ENCODE results near the gene TBCD. TPM values are rescaled to one million over a fixed set of nuclear protein-coding genes. Genes with fewer than 3 reads are reported as not detected.

Gene TBCD
- total RNA-seq, 1 donor from 2014 or later, result 118 TPM

DNA sequence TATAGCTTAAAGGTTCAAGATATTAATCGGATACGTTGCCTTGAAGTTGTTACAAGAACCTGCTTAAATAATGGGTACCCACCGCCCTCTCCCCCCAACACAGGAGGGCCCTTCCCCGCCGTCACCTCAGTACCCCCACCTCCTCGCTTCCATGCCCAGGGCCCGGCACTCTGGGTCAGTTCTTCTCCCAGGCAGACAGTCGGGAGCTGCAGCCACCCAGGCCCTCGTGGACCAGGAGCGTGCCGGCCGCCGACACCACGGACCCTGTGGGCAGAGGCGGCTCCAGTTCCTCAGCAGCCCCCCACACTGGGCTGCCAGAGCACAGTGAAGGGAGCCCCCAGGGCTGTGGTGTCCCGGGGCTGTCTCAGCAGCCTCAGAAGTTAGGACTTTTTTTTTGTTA is 168.8 kb downstream of the TBCD start:
- Mint-ChIP-seq H3K9me3 (ENCODE audit: unreplicated experiment) (peaks cover 4% of the 10 kb centered on the region), H3K27me3 (ENCODE audit: unreplicated experiment) (peaks cover 2% of the 10 kb centered on the region), H3K4me1 (ENCODE audit: low read depth, unreplicated experiment) (peaks cover 4% of the 10 kb centered on the region), H3K36me3 (ENCODE audit: unreplicated experiment) (no peaks in the 10 kb centered on the region), H3K4me3 (ENCODE audit: unreplicated experiment) (no peak overlapping the region), H3K27ac (ENCODE audit: unreplicated experiment) (no peak overlapping the region)
- TF ChIP-seq, protein P1, sequence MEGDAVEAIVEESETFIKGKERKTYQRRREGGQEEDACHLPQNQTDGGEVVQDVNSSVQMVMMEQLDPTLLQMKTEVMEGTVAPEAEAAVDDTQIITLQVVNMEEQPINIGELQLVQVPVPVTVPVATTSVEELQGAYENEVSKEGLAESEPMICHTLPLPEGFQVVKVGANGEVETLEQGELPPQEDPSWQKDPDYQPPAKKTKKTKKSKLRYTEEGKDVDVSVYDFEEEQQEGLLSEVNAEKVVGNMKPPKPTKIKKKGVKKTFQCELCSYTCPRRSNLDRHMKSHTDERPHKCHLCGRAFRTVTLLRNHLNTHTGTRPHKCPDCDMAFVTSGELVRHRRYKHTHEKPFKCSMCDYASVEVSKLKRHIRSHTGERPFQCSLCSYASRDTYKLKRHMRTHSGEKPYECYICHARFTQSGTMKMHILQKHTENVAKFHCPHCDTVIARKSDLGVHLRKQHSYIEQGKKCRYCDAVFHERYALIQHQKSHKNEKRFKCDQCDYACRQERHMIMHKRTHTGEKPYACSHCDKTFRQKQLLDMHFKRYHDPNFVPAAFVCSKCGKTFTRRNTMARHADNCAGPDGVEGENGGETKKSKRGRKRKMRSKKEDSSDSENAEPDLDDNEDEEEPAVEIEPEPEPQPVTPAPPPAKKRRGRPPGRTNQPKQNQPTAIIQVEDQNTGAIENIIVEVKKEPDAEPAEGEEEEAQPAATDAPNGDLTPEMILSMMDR (IDR thresholded peaks at IDR 0.05; ENCODE audit: partially characterized antibody, unreplicated experiment), result no peak
- DNase-seq, result no peak

DNA sequence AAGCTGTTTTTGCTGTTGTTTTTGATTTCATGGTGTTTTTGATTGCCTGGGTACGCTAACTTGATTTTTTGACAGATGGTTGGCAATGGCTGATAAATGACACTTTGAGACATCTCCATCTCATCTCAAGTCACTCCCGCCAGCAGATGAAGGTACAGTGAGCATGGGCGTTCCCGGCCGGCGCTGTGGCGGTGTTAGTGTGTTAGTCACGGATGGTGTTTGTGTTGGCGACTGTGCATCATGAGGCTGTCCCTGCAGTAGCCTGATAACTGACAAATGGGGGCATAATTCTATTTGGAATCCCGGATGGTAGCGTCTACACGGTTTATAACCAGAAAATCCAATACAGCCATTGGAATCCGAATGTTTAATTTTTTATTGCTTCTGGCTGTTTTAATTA is 169.6 kb downstream of the TBCD start:
- Mint-ChIP-seq H3K27ac (ENCODE audit: unreplicated experiment) (no peak overlapping the region), H3K4me3 (ENCODE audit: unreplicated experiment) (no peak overlapping the region), H3K4me1 (ENCODE audit: low read depth, unreplicated experiment) (peaks cover 2% of the 10 kb centered on the region), H3K27me3 (ENCODE audit: unreplicated experiment) (peaks cover 2% of the 10 kb centered on the region), H3K36me3 (ENCODE audit: unreplicated experiment) (peaks cover 3% of the 10 kb centered on the region), H3K9me3 (ENCODE audit: unreplicated experiment) (peaks cover 4% of the 10 kb centered on the region)
- no peak for DNase-seq
- TF ChIP-seq, protein P1 (IDR thresholded peaks at IDR 0.05; ENCODE audit: partially characterized antibody, unreplicated experiment), result no peak

DNA sequence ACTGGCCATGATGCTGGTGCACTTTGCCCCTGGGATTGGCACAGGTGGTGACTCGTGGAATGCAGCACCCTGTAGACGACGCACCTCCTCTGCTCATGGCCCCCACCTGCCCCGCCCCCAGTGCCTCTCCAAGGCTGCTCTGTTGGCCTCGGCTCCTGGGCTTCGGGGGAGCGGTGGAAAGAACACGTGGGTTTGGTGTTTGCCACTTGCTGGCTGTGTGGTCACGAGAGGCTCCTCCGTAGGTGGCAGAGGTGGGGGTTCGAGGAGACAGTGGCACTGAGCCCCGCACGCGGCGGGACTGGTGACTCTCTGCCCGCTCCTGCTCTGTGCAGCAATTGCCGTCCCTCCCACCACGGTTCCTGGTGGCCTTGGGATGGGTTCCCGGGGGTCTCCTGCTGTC is 170.8 kb downstream of the TBCD start:
- no peak for DNase-seq
- TF ChIP-seq, protein P1 (IDR thresholded peaks at IDR 0.05; ENCODE audit: partially characterized antibody, unreplicated experiment), result no peak
- Mint-ChIP-seq H3K4me3 (ENCODE audit: unreplicated experiment) (no peak overlapping the region), H3K9me3 (ENCODE audit: unreplicated experiment) (peaks cover 4% of the 10 kb centered on the region), H3K36me3 (ENCODE audit: unreplicated experiment) (peaks cover 6% of the 10 kb centered on the region), H3K4me1 (ENCODE audit: low read depth, unreplicated experiment) (peaks cover 2% of the 10 kb centered on the region), H3K27ac (ENCODE audit: unreplicated experiment) (no peak overlapping the region), H3K27me3 (ENCODE audit: unreplicated experiment) (peaks cover 2% of the 10 kb centered on the region)

DNA sequence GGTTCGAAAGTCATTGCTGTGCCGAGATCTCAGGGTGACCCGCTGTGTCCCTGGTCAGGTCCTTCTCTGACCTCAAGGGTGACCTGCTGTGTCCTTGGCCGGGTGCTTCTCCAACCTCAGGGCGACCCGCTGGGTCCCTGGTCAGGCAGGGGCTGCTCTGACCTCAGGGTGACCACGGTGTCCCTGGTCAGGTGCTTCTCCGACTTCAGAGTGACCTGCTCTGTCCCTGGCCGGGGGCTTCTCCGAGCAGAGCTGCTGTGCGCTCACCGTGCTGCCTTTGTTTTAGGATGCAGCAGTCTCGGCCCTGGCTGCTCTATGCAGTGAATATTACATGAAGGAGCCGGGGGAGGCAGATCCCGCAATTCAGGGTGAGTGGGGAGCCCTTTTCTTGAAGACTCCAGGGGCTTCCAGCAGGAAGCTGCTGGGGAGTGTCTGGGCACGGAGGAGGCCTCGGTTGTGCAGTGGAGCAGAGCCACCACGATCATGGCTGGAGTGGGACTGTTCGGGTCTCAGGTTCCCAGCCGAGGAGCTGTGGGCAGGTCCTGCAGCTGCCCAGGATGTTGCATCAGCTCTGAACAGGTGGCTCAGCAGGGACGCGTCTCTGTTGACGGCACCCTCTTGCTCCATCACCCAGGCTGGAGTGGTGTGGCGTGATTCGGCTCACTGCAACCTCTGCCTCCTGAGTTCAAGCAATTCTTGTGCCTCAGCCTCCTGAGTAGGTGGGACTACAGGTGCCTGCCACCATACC is 171.7 kb downstream of the TBCD start:
- TF ChIP-seq, protein P1 (IDR thresholded peaks at IDR 0.05; ENCODE audit: partially characterized antibody, unreplicated experiment), result no peak
- H3K4me1 Mint-ChIP-seq (ENCODE audit: low read depth, unreplicated experiment), result peaks cover 2% of the 10 kb centered on the region
- H3K36me3 Mint-ChIP-seq (ENCODE audit: unreplicated experiment), result peaks cover 6% of the 10 kb centered on the region
- DNase-seq, result no peak
- H3K27me3 Mint-ChIP-seq (ENCODE audit: unreplicated experiment), result peaks cover 4% of the 10 kb centered on the region
- peaks cover 4% of the 10 kb centered on the region for H3K9me3 Mint-ChIP-seq (ENCODE audit: unreplicated experiment)
- no peak overlapping the region for H3K4me3 Mint-ChIP-seq (ENCODE audit: unreplicated experiment)
- no peak overlapping the region for H3K27ac Mint-ChIP-seq (ENCODE audit: unreplicated experiment)

DNA sequence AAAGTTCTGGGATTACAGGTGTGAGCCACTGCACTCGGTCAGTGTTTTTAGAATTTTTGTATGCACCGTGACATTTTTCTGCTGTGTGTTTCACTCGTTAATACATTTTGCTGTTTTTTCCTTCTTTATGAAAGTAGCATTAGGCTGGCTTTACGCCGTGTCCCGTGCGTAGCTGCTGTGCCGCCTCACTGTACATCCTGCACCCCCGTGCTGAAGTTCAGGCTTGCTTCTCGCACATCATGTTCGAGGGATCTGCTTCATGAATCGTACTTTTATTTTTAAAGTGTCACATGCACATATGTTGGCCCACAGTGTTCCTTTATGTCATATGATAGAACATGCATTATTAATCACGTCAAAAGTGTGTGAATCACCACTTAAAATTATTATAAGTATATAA is 172.3 kb downstream of the TBCD start:
- TF ChIP-seq, protein P1 (IDR thresholded peaks at IDR 0.05; ENCODE audit: partially characterized antibody, unreplicated experiment), result no peak

More for the DNA sequence above, 172.3 kb downstream of the TBCD start:
- Mint-ChIP-seq H3K27me3 (ENCODE audit: unreplicated experiment) (peaks cover 4% of the 10 kb centered on the region), H3K9me3 (ENCODE audit: unreplicated experiment) (peaks cover 4% of the 10 kb centered on the region), H3K4me3 (ENCODE audit: unreplicated experiment) (no peak overlapping the region), H3K27ac (ENCODE audit: unreplicated experiment) (peak overlapping the region; percentile 68), H3K4me1 (ENCODE audit: low read depth, unreplicated experiment) (peaks cover 2% of the 10 kb centered on the region), H3K36me3 (ENCODE audit: unreplicated experiment) (peaks cover 9% of the 10 kb centered on the region)
- DNase-seq, result no peak

Measured in glutamatergic neuron (in vitro differentiated cells).